PFSK-1 (cell line): ENCODE measurements around the gene CKAP2.

ENCODE experiments used
- POLR2AphosphoS5 ChIP-seq: IDR thresholded peaks from 2 replicates; pipeline ENCODE4 v1.6.1; 2012; ENCODE audit warnings: low read depth, mild to moderate bottlenecking, control low read depth, low read length, moderate library complexity
- REST ChIP-seq, 2 experiments: IDR thresholded peaks; 2 replicates each; pipeline versions ENCODE4 v1.6.1 to v1.8.0; 2011 to 2012; ENCODE audit warnings: low read depth in 2 of 2, low read length in 2 of 2, control low read depth in 1 of 2, inconsistent platforms in 1 of 2, mild to moderate bottlenecking in 1 of 2, moderate library complexity in 1 of 2; ENCODE audit not compliant: insufficient read depth in 1 of 2
- SIN3A ChIP-seq: IDR thresholded peaks from 2 replicates; pipeline ENCODE4 v1.6.1; 2012; ENCODE audit warnings: mild to moderate bottlenecking, low read length, moderate library complexity, borderline replicate concordance; ENCODE audit not compliant: insufficient read depth
- TAF1 ChIP-seq: IDR thresholded peaks from 2 replicates; pipeline ENCODE4 v1.6.1; 2012; ENCODE audit warnings: low read length, control low read depth, borderline replicate concordance; ENCODE audit not compliant: insufficient read depth

GRCh38 chr13:52451135-52451804 lies 4.0 kb upstream of the CKAP2 start:
- TF ChIP-seq REST (IDR thresholded peaks at IDR 0.05; ENCODE audit: insufficient read depth in 1 of 2, low read depth in 2 of 2, low read length in 2 of 2) (no peak), TAF1 (no peak), SIN3A (no peak), POLR2AphosphoS5 (no peak)
